SJSA1 (cell line): ENCODE data around the gene HRH1. TPM values are rescaled to one million over a fixed set of nuclear protein-coding genes. Genes with fewer than 3 reads are reported as not detected.

Experiments used
- DNase-seq, 2 experiments: peaks; one replicate each; pipeline ENCODE4 v3.0.0-alpha.2; 2015 to 2020; ENCODE audit warnings: low spot score in 2 of 2, low read depth in 1 of 2
- H3K27ac ChIP-seq: fragments of 250-450 bp; sonication (Bioruptor Pico); 2 replicates; pipeline ENCODE4 v1.5.1; 2020; ENCODE audit warnings: mild to moderate bottlenecking, moderate library complexity
- H3K27me3 ChIP-seq: fragments of 250-450 bp; sonication (Bioruptor Pico); replicated peaks from 2 replicates; pipeline ENCODE4 v1.5.1; 2020; ENCODE audit warnings: mild to moderate bottlenecking, moderate library complexity
- H3K36me3 ChIP-seq: fragments of 250-450 bp; sonication (Bioruptor Pico); 2 replicates; pipeline ENCODE4 v1.5.1; 2020; ENCODE audit warnings: mild to moderate bottlenecking
- H3K4me1 ChIP-seq: fragments of 250-450 bp; sonication (Bioruptor Pico); replicated peaks from 2 replicates; pipeline ENCODE4 v1.6.1; 2021; ENCODE audit warnings: mild to moderate bottlenecking
- H3K4me3 ChIP-seq: fragments of 250-450 bp; sonication (Bioruptor Pico); 2 replicates; pipeline ENCODE4 v1.5.1; 2020; ENCODE audit warnings: mild to moderate bottlenecking
- H3K9me3 ChIP-seq: fragments of 250-450 bp; sonication (Bioruptor Pico); replicated peaks from 2 replicates; pipeline ENCODE4 v1.5.1; 2020; ENCODE audit warnings: mild to moderate bottlenecking
- total RNA-seq: library from RNA; depleted of rRNA; stranded (reverse); fragments of >200 nt; shearing (Covaris generic); gene quantifications from 2 replicates; pipeline ENCODE4 v1.2.3, GENCODE V29; 2014; rRNA removed

HRH1 gene
- total RNA-seq, 1 experiment from 2014 or later: 21.9 TPM

GRCh38 chr3:11312166-11312565, 157.9 kb downstream of the HRH1 start:
- Histone ChIP-seq H3K4me3 (no peak overlapping the region), H3K9me3 (no peaks in the 10 kb centered on the region), H3K4me1 (no peaks in the 10 kb centered on the region), H3K27ac (no peak overlapping the region), H3K36me3 (peaks cover 74% of the 10 kb centered on the region), H3K27me3 (no peaks in the 10 kb centered on the region)
- DNase-seq: no peak

Other genes starting within 250 kb of the HRH1 start
- not detected in 2 replicates for gene SLC6A1, start 161.7 kb upstream of the HRH1 start, total RNA-seq
- 36.7 and 45.2 TPM in 2 replicates for gene ATG7, start 117.9 kb downstream of the HRH1 start, total RNA-seq